GM12801 (cell line): ENCODE results near the gene IPCEF1.

Source experiments
- CTCF ChIP-seq: IDR thresholded peaks from one replicate; pipeline ENCODE4 v1.5.1; 2011; ENCODE audit warnings: control low read depth; ENCODE audit not compliant: insufficient read length; ENCODE audit errors: extremely low read depth

Gene IPCEF1

DNA sequence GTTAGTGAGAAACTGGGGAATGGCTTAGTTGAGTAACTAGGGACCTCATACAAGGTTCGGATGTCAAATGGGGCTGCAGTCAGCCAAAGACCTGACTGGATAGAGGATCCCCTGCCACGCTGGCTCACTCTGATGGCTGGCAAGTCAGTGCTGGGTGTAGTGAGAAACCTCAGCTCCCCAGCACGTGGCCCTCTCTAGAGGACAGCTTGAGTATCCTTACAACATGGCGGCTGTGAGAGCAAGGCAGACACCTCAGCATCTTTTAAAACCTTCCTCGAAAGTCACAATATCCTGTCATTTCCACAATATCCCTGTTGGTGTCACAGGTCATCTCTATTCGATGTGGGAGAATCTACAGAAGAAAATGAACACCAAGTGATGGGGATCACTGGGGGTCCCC lies 26.7 kb upstream of the IPCEF1 start:
- TF ChIP-seq CTCF: no peak

- no peak for TF ChIP-seq CTCF
These were observed 26.1 kb upstream of the IPCEF1 start for GRCh38 chr6:154382740-154383139.

DNA sequence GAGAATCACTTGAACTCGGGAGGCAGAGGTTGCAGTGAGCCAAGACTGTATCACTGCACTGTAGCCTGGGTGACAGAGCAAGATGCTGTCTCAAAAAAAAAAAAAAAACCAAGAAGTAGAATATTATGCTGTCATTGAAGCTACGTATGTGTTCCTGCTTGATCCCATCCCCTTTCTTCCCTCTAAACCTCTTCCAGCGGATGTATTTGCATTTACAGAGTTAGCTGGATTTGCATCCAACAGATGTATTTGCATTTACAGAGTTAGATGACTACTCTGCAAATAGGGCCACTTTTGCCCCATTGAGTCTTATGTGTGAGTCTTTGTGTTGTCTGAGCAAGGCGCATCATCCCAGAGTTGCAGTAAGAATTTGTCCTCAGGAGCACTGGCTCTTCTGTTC lies 24.9 kb upstream of the IPCEF1 start:
- TF ChIP-seq CTCF: no peak

GRCh38 chr6:154380741-154381140 lies 24.1 kb upstream of the IPCEF1 start:
- TF ChIP-seq CTCF: no peak

- TF ChIP-seq CTCF: no peak
These were observed 23.0 kb upstream of the IPCEF1 start for GRCh38 chr6:154379585-154379984.

DNA sequence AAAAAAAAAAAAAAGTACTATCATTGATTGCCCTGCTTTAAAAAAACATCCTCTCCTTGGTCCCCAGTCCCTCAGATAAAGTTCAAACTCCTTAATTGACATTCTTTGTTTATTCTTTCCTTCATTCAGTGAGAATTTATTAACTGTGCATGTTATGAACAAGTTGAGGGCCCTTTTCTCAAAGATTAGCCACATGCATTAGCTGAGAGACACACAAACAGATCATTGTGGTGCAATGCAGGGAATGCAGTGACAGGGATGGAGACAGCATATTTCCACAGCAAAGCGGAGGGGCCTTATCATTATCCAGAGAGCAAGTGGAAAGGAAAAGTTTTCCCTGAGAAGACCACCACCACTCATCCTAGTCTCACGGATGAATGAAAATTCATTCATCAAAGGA lies 21.9 kb upstream of the IPCEF1 start:
- TF ChIP-seq CTCF: no peak

- no peak for TF ChIP-seq CTCF
These were observed 21.1 kb upstream of the IPCEF1 start for GRCh38 chr6:154377726-154378125.

DNA sequence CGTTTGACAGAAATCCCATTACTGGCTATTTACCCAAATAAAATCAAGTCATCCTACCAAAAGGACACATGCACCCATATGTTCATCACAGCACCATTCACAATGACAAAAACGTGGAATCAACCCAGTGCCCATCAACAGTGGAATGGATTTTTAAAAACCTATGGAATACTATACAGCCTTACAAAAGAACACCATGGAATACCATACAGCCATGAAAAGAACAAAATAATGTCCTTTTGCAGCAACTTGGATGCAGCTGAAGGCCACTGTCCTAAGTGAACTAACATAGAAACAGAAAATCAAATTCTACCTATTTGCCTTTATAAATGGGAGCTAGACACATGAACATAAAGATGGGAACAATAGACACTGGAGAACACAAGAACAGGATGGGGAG lies 17.4 kb upstream of the IPCEF1 start:
- no peak for TF ChIP-seq CTCF
